ENCODE results near the gene C17orf75.
"Not testable (repeated sequence)": the region's sequence is repeated elsewhere in the genome, so short reads cannot be mapped to it uniquely, and the experiment has no call there.

Gene C17orf75

DNA sequence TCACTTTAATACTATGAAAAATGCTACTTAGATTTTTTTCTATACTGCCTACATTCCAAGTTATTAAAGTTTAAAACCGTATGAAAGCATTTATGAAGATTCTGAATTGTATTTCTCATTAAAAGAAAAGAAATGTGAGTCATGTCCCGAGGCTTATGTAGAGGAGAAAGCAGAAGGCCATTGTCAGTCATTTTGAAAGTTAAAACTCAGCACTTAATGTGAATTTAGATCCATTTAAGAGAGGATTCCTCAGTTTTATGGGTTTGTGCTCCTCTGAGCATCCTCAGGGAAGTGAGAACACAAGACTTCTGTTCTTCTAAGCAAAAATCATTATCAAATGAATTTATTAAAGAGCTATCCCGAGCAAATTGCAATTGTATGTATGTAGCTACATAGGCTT is 11.8 kb downstream of the C17orf75 start:
- no peak for DNase-seq (ENCODE audit: low read depth)
- no peak overlapping the region for H3K4me3 ChIP-seq (replicated peaks; ENCODE audit: low read depth, low read length)
- TF ChIP-seq, protein P1, sequence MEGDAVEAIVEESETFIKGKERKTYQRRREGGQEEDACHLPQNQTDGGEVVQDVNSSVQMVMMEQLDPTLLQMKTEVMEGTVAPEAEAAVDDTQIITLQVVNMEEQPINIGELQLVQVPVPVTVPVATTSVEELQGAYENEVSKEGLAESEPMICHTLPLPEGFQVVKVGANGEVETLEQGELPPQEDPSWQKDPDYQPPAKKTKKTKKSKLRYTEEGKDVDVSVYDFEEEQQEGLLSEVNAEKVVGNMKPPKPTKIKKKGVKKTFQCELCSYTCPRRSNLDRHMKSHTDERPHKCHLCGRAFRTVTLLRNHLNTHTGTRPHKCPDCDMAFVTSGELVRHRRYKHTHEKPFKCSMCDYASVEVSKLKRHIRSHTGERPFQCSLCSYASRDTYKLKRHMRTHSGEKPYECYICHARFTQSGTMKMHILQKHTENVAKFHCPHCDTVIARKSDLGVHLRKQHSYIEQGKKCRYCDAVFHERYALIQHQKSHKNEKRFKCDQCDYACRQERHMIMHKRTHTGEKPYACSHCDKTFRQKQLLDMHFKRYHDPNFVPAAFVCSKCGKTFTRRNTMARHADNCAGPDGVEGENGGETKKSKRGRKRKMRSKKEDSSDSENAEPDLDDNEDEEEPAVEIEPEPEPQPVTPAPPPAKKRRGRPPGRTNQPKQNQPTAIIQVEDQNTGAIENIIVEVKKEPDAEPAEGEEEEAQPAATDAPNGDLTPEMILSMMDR (IDR thresholded peaks at IDR 0.05; ENCODE audit: low read length, missing control alignments) = no peak

DNA sequence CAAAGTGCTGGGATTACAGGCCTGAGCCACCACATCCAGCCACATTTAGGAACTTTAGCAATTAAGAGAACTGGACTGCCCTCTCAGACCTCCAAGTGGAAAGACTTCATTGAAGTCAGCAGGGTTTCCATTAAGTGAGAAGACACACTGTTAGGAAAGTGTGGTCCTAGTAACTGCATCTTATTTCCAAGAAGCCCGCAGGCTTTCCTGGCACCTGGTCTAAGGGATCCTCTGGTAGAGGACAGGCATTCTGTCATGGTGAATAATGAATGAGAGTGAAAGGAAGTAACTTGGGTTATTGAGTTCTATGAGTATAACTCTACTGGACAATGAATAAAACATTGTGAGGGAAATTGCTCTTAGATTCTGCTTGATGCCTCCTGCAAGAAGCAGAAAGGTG is 14.1 kb downstream of the C17orf75 start:
- TF ChIP-seq, protein P1 (IDR thresholded peaks at IDR 0.05; ENCODE audit: low read length, missing control alignments) = no peak
- DNase-seq (ENCODE audit: low read depth) = no peak
- no peak overlapping the region for H3K4me3 ChIP-seq (replicated peaks; ENCODE audit: low read depth, low read length)

DNA sequence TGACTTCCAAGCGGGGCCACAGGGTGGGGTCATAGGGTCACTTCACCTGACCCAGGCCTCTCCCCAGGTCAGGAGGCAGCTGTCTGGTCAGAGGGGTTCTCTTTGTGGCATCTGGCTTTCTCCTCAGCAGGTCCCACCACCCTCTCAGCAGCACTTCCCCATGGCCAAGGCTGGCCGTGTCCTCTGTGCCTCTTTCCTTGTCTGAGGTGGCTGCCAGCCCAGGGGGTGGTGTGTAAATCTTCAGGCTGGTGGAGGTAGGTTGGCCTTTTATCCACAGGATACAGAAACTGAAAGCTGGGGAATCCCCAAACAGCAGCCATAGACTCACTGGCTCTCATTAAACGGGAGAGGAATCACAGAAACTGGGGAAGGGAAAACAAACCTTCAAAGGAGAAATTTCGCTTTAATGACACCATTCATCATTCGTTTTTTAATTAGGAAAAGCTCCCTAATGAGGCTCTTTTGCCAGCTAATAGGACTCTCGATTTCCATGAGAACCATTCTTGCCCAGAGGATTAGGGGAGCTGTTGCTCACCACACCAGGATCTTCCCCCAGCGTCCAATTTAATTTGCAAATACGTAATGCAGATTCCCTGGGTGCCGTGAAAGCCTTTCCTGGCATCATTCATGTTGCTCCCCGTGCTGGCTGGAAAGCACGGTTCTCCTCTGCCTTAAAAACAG is 18.0 kb downstream of the C17orf75 start:
- no peak overlapping the region for H3K4me3 ChIP-seq (replicated peaks; ENCODE audit: low read depth, low read length)
- no peak for DNase-seq (ENCODE audit: low read depth)
- TF ChIP-seq, protein P1 (IDR thresholded peaks at IDR 0.05; ENCODE audit: low read length, missing control alignments) = no peak

DNA sequence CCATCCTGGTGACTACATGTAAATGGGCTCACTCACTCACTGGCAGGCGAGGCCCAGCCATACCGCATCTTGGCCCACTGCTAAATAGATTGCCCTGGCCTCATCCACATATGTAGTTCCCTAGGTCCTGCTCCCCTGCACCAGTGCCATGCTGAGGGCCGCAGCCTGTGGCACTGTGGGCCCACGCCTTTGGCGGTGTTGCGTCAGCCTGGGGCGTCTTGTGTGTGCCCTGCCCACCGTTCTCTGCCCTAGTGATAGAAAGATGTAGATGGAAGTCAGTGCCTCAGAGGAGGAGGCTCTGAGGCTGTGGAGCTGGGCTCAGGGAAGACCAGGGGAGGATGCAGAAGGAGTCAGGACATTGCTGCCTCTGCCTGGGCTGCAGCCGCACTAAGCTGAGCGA is 18.9 kb downstream of the C17orf75 start:
- H3K4me3 ChIP-seq (replicated peaks; ENCODE audit: low read depth, low read length) = no peak overlapping the region
- TF ChIP-seq, protein P1 (IDR thresholded peaks at IDR 0.05; ENCODE audit: low read length, missing control alignments) = no peak
- DNase-seq (ENCODE audit: low read depth) = no peak

DNA sequence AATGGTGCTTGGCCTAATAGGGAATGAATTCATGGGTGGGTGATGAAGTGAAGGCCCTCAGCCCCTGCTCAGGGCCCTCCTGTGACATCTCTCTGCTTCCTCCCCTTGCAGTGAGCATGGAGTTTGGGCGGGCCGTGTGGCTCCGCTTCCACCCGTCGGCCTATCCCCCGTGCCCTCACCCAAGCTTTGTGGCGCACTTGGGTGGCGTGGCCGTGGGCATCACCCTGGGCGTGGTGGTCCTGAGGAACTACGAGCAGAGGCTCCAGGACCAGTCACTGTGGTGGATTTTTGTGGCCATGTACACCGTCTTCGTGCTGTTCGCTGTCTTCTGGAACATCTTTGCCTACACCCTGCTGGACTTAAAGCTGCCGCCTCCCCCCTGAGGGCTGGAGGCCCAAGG is 21.1 kb downstream of the C17orf75 start:
- no peak for DNase-seq (ENCODE audit: low read depth)
- no peak overlapping the region for H3K4me3 ChIP-seq (replicated peaks; ENCODE audit: low read depth, low read length)
- TF ChIP-seq, protein P1 (IDR thresholded peaks at IDR 0.05; ENCODE audit: low read length, missing control alignments) = no peak

DNA sequence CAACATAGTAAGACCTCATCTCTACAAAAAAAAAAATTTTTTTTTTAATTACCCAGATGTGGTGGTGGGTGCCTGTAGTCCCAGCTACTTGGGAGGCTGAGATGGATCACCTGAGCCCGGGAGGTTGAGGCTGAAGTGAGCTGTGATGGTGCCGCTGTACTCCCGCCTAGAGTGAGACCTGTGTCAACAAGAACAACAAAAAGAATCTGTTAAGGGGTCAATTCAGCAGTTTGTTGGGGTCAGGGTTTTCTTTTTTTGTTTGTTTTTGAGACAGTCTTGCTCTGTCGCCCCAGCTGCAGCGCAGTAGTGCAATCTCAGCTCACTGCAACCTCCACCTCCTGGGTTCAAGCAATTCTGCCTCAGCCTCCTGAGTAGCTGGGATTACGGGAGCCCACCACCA is 21.9 kb downstream of the C17orf75 start:
- DNase-seq (ENCODE audit: low read depth); H3K4me3 ChIP-seq (replicated peaks; ENCODE audit: low read depth, low read length): not testable (repeated sequence)

DNA sequence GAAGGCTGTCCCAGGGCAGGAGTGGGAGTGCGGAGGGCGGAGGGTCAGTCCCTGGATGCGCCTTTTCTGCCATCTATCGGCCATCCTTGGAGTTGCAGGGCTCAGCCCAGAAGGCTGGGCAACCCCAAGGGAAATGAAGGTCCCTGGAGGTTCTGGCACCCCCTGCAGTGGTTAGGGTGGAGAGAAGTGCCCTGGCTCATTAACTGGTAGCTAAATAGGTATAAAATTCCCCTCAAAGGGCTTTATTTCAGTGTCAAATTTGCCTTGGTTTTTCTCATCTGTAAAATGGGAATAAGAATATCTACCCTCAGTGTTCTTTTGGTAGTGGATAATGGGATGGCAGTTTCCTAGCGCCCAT is 22.4 kb downstream of the C17orf75 start:
- TF ChIP-seq, protein P1 (IDR thresholded peaks at IDR 0.05; ENCODE audit: low read length, missing control alignments) = peak; percentile 100
- H3K4me3 ChIP-seq (replicated peaks; ENCODE audit: low read depth, low read length) = no peak overlapping the region
- DNase-seq (ENCODE audit: low read depth) = peak; percentile 64

Data from fibroblast of pulmonary artery (primary cell).